NCI-H2227 treated with DMSO at 0.1 percent for 48 hours (cell line): ENCODE data around the gene ESM1.

ENCODE experiments used
- DNase-seq: peaks from one replicate; lab custom pipeline; 2025; lab: John Stamatoyannopoulos, UW

The ESM1 gene

DNA sequence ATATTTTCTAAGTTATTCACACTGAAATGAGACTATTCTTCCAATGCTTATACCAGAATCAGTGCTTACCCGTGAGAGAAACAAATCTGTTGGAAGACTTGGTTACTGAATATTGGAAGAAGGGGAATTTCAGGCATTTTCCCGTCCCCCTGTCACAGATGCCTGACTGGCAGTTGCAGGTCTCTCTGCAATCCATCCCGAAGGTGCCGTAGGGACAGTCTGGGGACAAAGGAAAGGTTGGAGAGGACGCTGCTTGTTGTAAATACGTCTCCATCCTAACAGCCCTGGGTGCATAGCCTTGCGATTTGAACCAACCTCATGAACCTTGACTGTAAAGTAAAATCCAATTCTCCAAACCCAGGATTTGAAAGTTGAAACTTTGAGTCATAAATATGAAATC, 3.5 kb downstream of the ESM1 start:
- DNase-seq = no peak

DNA sequence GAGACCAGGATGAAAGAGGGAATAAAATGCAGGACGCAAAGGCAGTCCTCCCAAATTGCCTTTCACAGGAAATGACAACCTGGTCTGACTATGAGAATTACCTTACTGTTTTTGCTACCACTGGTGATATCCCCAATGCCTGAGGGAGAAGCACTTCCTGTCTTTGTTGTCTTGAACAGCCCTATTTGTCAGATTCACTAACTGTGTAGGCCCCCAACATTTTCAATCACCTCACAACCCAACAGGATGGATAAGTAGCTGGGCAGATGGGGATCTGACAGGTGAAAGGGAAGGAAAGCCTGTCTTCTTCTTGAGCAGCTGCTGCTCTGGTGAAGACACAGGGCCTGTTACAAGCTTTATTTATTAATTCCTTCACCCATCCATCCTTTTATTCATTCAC, 9.7 kb downstream of the ESM1 start:
- DNase-seq = no peak

DNA sequence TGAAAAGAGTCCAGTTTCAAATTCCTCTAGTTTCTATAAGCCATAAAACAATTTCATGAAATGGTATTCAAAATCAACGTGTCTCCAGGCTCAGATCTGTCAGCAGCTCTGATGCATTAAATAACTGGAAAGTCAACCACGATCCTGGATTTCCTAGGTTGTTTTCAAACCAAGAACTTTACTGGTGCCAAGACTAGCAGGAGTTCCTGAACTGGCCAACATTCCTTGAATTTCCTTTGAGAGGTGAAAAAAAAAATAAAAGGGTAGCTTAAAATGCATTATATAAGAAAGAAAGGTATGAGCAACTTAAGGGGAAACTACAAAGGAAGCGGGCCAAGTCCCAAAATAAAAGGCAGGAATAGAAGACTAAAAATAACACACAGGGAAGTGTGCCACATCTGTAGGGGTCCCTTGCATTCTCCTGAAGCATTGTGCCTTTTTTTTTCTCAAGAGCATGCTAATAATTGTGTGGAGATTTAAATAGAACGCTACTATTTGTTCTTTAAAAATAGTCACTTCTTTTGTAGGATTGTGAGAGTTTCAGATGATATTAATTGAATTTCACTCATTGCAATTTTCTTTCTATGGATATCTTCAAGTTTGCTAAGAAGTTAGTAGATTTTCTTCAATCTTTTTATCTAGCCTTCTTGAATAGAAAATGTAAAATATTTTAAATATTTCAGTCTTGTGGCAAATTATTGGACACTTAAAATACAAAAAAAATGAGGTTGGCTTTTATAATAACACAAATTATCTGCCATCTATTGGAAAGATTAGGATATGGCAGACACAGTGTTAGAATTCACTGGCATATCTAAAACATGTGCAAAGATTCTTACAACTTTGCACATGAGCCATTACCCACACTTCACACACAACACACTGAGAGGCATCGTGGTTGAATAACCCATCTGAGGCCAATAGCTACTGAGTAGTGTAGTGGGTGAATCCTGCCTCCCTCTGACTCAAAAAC, 15.3 kb downstream of the ESM1 start:
- no peak for DNase-seq

DNA sequence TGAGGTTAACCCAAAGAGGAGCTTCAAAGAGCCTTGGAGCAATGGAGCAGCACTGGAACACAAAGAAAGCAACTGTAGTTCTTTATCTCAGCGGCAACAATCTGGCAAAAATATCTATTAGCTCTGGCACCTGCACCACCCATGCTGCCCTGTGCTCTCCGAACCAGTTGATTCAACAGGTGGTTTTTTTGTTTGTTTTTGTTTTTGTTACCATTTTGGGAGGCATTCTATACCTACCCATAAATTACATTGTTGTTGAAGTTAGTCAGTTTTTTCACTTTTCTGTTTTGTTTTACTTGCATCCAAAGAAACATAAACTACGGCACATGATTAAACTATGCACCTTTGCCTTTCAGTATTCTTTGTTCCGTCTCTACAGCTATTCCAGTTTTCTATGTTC, 16.2 kb downstream of the ESM1 start:
- no peak for DNase-seq

DNA sequence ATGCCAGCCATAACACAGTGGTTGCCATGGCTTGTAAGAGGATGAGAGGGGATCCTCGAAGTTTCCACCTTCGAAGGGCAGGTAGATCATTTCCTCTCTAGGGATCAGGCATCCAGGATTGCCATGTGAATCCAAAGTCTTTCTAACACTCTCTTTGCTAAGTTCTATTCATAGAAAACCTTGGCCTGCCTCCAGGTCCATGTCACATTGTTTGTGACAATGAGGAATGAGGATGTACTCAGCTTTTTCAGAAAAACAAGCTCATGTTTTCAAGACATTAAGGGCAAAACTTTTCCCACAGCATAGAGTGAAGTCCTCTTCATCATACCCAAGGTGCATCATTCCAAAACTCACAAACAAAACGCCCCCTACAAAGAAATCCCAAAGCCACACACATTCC, 19.6 kb downstream of the ESM1 start:
- DNase-seq = no peak

DNA sequence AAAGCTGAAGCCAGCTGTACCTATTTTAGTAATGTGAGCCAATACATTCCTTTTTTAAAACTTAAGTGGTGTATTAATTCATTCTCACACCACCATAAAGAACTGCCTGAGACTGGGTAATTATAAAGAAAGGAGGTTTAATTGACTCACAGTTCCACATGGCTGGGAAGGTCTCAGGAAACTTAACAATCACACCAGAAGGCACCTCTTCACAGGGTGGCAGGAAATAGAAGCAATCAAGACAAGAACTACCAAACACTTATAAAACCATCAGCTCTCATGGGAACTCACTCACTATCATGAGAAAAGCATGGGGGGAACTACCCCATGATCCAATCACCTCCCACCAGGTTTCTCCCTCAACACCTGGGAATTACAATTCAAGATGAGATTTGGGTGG, 21.0 kb downstream of the ESM1 start:
- no peak for DNase-seq

DNA sequence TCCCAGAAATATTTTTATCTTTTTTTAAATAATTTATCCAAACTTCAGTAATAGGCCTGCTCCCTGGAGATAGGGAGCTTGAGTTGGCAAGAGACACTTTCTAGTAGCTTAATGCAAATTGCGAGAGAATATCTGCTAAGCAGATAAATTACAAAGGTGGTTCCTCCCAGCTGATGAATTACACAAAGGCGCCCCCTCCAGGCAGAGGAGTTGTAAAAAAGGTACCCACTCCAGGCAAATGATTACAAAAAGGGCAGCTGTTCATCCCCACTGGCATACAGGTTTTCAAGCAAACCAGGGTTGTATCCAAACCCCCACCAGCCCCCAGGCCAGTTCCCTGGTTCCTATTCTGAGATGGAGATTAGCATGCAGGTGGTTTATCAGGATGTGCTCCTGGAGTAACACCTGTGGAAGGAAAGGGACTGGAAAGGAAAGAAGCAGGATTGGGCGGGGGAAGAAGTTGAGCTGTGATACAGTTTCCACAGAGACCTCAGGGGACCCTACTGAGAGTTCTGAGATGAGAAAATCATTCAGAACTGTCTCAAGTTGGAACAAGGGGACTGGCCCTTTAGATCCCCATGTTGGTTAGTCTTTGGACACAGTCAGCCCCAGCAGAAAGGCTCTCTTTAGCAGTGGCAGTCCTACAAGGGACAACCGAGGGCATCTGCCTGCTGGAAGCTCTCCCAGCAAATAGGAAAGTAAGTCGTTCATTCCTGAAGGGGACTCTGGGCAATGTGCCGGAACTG, 25.5 kb downstream of the ESM1 start:
- no peak for DNase-seq

DNA sequence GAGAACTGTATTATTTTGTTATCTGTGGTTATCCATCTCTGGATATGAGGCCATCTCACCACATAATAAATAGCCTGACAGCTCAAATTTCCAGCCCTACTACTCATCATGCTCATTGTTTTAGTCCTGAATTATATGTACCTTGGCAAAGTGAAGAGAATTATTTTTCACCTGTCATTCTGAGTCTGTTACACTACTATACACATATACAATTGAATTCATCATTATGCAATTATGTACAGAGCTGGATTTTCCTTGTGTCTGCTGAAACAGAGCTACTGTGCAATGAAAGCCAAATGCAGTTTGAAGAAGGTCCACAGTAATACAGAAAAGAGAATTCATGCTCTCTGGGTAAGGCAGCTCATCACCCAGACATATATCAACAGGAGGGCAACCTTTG, 28.5 kb downstream of the ESM1 start:
- no peak for DNase-seq

DNA sequence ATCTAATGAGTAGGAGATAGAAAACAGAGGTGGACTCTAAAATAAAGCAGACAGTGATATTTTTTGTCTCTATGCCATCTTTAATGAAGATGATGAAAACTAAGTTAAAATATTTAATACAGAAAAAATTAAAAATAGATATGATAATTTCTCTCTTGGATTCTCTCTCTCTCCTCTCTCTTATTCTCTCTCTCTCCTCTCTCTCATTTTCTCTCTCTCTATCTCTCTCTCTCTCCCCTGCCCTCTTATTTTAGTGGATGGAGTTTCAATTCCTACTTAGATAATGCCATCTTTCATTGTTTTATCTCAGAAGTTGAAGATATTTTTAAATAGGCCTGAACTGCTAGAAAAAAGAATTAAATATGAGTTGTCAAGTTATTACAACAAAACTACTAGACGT, 38.2 kb downstream of the ESM1 start:
- DNase-seq = no peak

DNA sequence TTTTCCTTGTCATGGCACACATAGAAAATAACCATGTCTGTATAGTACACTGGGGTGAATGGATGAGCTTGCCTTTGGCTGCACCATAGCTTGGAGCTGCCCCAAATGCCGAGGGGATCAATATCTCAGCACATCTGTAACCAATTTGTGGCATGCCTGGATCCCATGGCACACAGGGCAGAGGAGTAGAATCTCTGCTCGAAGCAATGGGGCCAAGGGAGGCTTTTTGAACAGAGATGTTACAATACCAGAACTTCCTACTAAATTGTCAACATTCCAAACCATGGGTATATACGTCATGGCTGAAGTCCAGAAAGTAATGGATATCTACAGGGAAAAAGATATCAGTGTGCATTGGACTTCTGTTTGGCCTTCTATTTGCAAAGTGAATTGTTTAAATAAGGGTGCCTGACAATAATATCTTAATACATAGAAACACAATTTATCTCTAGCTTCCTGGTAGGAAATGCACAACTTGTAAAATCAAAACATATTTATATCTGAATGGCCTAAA, 39.0 kb downstream of the ESM1 start:
- no peak for DNase-seq

DNA sequence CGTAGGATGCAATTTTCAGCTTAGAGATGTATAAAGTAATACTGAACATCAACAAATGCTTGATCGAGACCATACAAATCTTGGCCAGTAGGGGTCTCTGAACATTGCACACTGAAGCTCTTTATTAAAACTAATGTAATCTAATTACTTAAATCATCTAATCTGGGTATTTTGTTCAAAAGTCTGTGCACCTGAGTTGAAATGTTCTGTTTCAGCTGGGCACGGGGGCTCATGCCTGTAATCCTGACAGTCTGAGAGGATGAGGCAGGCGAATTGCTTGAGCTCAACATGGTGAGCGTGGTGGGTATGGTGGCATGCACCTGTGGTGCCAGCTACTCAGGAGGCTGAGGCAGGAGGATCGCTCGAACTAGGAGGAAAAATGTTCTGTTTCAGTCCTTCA, 41.0 kb downstream of the ESM1 start:
- DNase-seq = no peak

DNA sequence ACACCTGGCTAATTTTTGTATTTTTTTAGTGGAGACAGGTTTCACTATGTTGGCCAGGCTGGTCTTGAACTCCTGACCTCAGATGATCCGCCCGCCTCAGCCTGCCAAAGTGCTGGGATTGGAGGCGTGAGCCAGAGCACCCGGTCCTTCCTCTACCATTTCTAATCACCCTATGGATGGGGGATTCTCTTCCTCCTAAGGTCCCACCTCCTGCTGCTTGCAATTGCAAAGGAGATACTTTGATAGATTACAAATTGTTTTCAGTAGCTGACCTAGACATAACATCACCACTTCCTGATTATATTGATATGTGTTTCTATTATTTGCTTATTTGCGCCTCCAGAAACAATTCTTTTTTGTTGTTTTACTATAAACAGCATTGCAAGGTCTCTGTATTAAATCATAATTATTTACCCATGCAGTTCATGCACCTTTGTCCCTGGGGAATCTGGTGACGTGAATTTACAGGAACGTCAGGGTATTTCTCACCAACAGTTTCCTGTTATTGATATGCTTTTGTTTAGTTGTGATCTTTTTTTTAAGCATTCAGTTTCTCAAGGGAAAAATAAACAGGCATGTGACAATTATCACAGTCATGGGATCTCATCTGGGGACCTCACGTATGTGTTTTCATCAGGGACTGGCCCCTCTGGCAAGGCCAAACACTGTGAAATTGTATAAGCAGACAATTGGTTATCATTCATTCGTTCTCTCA, 43.2 kb downstream of the ESM1 start:
- no peak for DNase-seq

DNA sequence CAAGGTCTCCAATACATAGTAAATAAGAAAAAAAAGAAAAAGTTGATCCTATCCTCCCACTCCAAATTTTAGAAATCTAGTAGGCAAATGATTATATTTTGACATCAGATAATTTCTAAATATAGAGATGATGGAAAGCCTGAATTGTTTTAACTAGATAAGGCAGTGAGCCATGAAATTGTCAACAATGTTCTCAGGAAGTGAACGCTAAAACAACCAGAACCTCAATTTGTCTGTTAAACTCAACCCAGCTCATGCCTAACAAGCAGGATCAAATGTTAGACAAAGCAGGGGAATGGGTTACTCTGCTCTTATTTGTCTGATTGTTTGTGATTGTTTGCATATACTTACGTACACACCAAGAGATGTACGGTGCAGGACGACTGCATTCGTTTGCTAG, 49.2 kb downstream of the ESM1 start:
- no peak for DNase-seq

DNA sequence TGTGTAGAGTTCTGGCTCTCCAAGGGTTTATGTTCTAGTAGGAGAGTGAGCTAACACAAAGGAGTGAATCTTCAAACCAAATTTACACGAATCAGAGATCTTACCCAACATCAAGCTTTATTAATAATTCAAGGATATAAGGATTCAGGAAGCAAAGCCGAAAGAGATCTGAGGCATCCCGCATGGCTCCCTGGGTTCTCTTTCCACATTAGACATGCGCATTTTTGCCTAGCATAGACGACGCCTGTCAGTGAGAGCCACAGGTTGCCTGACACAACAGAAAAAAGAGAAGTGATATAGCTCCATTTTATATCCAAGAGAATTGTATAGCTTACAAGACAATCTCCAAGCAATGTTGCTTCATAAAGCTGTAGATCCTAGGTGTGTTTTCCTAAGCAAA, 52.6 kb downstream of the ESM1 start:
- no peak for DNase-seq

DNA sequence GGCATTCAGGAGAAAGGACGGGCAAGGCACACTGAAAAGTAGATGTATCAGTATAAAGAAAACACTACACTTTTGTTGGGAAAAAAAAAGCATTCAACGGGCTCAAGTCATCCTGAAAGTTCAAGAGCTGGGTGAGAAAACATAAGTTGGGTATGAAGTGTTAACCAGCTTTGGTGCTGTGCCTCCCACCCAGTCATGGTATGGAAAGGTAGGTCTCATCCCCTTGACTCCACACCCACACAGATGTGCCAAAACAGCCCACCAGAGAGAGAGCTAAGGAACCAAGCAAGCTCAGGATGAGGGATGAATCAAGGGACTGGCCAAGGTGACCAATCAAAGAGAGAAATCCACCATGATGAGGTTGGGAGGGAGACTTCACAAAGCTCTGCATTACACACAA, 54.7 kb downstream of the ESM1 start:
- no peak for DNase-seq
